Activated T-helper 17 cell treated with anti-CD3 and anti-CD28 coated beads, Interleukin-2, amount 50 U/mL, for 72 hours (primary cell): ENCODE results near the gene SYT7. TPM values are rescaled to one million over a fixed set of nuclear protein-coding genes. Genes with fewer than 3 reads are reported as not detected.

Experiments used
- ATAC-seq: fragments of 150-1000 bp; cut with Tn5 transposase; replicated peaks from 2 replicates; pipeline ENCODE4 v1.10.0; 2021; ENCODE audit warnings: mild to moderate bottlenecking, moderate library complexity
- H3K27ac Mint-ChIP-seq: one replicate; pipeline ENCODE4 v1.8.0; 2022; ENCODE audit warnings: mixed read lengths
- H3K27me3 Mint-ChIP-seq: one replicate; pipeline ENCODE4 v1.8.0; 2022; ENCODE audit warnings: mixed read lengths
- H3K36me3 Mint-ChIP-seq: one replicate; pipeline ENCODE4 v1.8.0; 2022; ENCODE audit warnings: low read depth, mild to moderate bottlenecking, mixed read lengths
- H3K4me1 Mint-ChIP-seq: one replicate; pipeline ENCODE4 v1.8.0; 2022; ENCODE audit warnings: mixed read lengths
- H3K4me3 Mint-ChIP-seq: one replicate; pipeline ENCODE4 v1.8.0; 2022; ENCODE audit warnings: mild to moderate bottlenecking, mixed read lengths
- H3K9me3 Mint-ChIP-seq: one replicate; pipeline ENCODE4 v1.8.0; 2022; ENCODE audit warnings: mixed read lengths
- total RNA-seq, 2 donors: library from RNA; stranded (reverse); gene quantifications; one replicate each; pipeline ENCODE4 v1.2.3, GENCODE V29; 2022

The SYT7 gene
- total RNA-seq, 2 donors from 2014 or later = 0.19 TPM; not detected in 1

DNA sequence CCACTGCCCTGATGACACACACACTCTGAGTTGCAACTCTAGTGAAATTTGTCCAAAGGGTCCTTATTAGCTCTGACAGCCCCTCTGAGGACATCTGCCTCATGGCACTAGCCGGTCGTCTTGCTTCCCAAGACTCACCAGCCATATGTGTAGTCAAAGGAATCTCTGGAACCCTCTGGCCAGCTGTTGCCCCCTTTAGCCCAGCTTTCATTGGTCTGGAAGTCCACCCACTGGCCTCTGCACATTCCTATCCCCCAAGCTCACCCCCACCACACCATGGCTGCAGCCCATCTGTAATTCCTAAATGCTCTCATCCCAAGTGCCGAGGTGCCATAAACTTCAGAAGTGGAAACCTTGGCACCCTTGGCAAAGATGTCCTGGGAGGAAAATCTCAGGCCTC, 24.3 kb downstream of the SYT7 start:
- no peaks in the 10 kb centered on the region for H3K9me3 Mint-ChIP-seq
- H3K27me3 Mint-ChIP-seq = peaks cover 53% of the 10 kb centered on the region
- peaks cover 11% of the 10 kb centered on the region for H3K4me1 Mint-ChIP-seq
- H3K4me3 Mint-ChIP-seq = no peak overlapping the region
- ATAC-seq = no peak
- no peaks in the 10 kb centered on the region for H3K36me3 Mint-ChIP-seq
- H3K27ac Mint-ChIP-seq = no peak overlapping the region

DNA sequence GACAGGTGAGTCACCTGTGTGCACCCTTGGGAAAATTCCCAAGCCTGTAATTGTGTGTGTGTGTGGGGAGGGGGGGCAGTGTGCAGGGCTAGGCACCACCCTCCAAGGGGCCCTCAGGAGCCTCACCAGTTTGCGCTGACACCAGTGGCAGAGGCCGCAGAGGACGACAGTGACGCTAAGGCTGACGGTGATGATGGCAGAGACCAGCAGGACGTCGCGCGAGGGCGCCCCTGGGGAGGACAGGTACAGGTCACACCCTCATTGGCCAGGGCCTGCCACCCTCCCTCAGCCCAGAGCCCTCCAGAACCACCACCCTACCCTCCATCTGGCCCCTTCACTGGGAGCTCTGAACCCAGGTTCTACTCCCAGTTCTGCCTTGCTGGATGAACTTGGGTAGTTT, 24.9 kb downstream of the SYT7 start:
- no peak for ATAC-seq
- H3K27me3 Mint-ChIP-seq = peaks cover 55% of the 10 kb centered on the region

GRCh38 chr11:61555051-61555969, 25.6 kb downstream of the SYT7 start:
- H3K4me3 Mint-ChIP-seq = no peak overlapping the region
- H3K27ac Mint-ChIP-seq = no peak overlapping the region
- H3K4me1 Mint-ChIP-seq = peaks cover 11% of the 10 kb centered on the region
- H3K9me3 Mint-ChIP-seq = no peaks in the 10 kb centered on the region
- H3K36me3 Mint-ChIP-seq = no peaks in the 10 kb centered on the region
- no peak for ATAC-seq
- peaks cover 54% of the 10 kb centered on the region for H3K27me3 Mint-ChIP-seq

More for the DNA sequence above, 24.9 kb downstream of the SYT7 start:
- Mint-ChIP-seq H3K4me3 (no peak overlapping the region), H3K4me1 (peaks cover 11% of the 10 kb centered on the region), H3K9me3 (no peaks in the 10 kb centered on the region), H3K36me3 (no peaks in the 10 kb centered on the region), H3K27ac (no peak overlapping the region)

DNA sequence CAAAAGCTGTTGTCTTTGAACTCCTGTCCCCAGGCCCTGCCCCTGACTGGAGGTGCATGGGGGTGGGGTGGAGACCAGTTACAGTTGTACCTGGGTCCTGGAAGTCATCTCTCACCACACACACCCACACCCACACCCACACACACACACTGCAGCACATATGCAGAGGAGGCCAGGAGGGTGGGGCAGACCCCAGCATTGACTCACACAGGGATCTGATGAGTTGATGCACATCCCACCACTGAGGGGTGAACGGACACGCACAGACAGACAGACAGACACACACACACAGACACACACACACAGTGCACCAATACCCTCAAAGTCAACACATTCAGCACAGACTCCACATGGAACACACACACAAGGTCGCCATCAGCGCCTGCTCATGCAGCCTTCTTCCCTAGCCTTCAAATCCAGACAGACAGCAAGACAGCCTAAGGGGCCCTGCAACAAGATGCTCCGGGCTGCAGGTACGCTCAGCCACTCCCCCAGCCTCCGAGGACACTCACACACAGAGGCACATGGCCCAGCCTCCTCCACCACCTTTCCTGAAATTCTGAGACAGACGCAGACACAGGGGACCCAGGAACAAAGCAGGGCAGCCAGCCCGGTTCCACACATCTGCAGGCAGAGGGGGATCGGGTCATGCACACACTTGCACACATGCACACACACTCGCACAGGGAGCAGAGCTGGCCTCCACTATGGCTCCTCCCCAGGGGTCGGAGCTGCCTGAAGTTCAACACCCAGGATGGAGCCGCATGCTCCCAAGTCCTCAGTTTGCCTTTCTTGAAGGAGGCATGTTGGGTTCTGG, 26.5 kb downstream of the SYT7 start:
- no peaks in the 10 kb centered on the region for H3K9me3 Mint-ChIP-seq
- no peak overlapping the region for H3K4me3 Mint-ChIP-seq
- no peaks in the 10 kb centered on the region for H3K36me3 Mint-ChIP-seq
- peak; percentile 37 for ATAC-seq
- no peak overlapping the region for H3K27ac Mint-ChIP-seq
- H3K27me3 Mint-ChIP-seq = peaks cover 50% of the 10 kb centered on the region
- H3K4me1 Mint-ChIP-seq = peaks cover 11% of the 10 kb centered on the region

GRCh38 chr11:61553373-61554171, 27.3 kb downstream of the SYT7 start:
- H3K27me3 Mint-ChIP-seq = peaks cover 45% of the 10 kb centered on the region
- no peak overlapping the region for H3K27ac Mint-ChIP-seq
- no peak overlapping the region for H3K4me3 Mint-ChIP-seq
- peaks cover 11% of the 10 kb centered on the region for H3K4me1 Mint-ChIP-seq
- H3K9me3 Mint-ChIP-seq = no peaks in the 10 kb centered on the region
- H3K36me3 Mint-ChIP-seq = no peaks in the 10 kb centered on the region
- no peak for ATAC-seq

- Mint-ChIP-seq H3K4me1 (peaks cover 11% of the 10 kb centered on the region), H3K27ac (no peak overlapping the region), H3K4me3 (no peak overlapping the region), H3K36me3 (no peaks in the 10 kb centered on the region), H3K27me3 (peaks cover 48% of the 10 kb centered on the region), H3K9me3 (no peaks in the 10 kb centered on the region)
- no peak for ATAC-seq
Measured at GRCh38 chr11:61552108-61552635, 28.7 kb downstream of the SYT7 start.

DNA sequence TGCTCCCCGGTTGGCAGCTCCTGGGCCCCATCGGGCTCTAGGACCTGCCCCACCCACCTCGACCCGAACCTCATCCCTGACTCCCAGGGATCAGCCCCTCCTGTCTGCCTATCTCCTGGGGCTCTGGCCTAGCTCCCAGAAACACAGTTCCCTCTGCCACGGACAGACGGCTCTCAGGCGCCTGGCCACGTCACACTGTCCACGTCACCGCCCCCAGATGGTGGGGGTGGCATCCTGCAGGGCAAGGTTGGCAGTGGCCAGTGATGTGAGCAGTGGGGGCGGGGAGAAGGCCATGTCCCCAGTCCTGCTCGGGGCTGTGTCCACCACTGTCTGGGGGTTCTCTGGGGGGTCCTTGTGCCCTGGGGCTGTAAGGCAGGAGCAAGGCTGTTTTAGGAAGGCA, 29.2 kb downstream of the SYT7 start:
- Mint-ChIP-seq H3K27me3 (peaks cover 45% of the 10 kb centered on the region), H3K4me1 (peaks cover 11% of the 10 kb centered on the region), H3K9me3 (no peaks in the 10 kb centered on the region), H3K36me3 (no peaks in the 10 kb centered on the region), H3K4me3 (no peak overlapping the region), H3K27ac (no peak overlapping the region)
- ATAC-seq = no peak

- Mint-ChIP-seq H3K9me3 (no peaks in the 10 kb centered on the region), H3K27me3 (peaks cover 40% of the 10 kb centered on the region), H3K4me1 (peaks cover 11% of the 10 kb centered on the region), H3K27ac (no peak overlapping the region), H3K36me3 (no peaks in the 10 kb centered on the region), H3K4me3 (no peak overlapping the region)
- no peak for ATAC-seq
Measured at GRCh38 chr11:61550665-61551227, 30.1 kb downstream of the SYT7 start.

GRCh38 chr11:61549662-61550568, 31.0 kb downstream of the SYT7 start:
- Mint-ChIP-seq H3K4me1 (peaks cover 11% of the 10 kb centered on the region), H3K27me3 (peaks cover 42% of the 10 kb centered on the region), H3K36me3 (no peaks in the 10 kb centered on the region), H3K9me3 (no peaks in the 10 kb centered on the region), H3K27ac (no peak overlapping the region), H3K4me3 (no peak overlapping the region)
- ATAC-seq = no peak

DNA sequence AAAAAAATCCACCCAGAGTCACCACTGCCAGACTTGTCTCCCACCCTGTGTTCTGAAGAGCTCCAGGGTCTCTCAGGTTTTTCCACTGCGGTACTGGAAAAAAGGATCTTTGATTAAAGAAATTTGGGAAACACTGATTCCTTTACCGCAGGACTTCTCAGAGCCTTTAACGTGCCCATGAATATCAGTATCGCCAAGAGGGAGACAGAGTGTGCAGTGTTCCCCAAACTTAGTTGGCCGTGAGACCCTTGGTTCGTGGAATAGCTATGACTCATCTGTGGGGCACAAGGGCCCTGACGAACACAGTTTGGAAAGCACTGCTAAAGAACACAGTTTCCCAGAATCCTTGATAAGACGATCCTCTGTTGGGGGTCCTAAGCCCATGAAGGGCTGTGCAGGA, 31.7 kb downstream of the SYT7 start:
- no peak for ATAC-seq
- H3K4me1 Mint-ChIP-seq = peaks cover 6% of the 10 kb centered on the region
- H3K27me3 Mint-ChIP-seq = peaks cover 37% of the 10 kb centered on the region
- no peak overlapping the region for H3K4me3 Mint-ChIP-seq
- H3K27ac Mint-ChIP-seq = no peak overlapping the region
- H3K36me3 Mint-ChIP-seq = no peaks in the 10 kb centered on the region
- no peaks in the 10 kb centered on the region for H3K9me3 Mint-ChIP-seq

DNA sequence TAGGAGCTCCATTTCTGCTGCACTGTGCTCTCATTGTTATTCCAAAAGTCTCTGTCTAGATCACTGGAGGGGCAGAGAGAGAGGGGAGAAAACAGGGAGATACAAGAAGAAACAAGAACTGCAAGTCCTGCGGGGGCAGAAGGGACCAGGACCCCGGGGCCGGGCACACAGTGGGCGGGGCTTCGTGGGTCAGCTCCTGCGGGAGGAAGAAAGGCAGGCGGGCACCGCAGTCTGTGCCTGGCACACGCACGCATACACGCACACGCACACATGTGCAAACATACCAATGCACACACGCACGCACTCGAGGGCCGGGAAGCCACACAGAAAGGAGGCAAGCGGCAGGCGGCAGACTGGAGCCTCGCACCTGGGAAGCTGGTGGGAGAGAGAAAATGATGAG, 33.6 kb downstream of the SYT7 start:
- ATAC-seq = no peak
- Mint-ChIP-seq H3K27me3 (peaks cover 22% of the 10 kb centered on the region), H3K36me3 (no peaks in the 10 kb centered on the region), H3K9me3 (no peaks in the 10 kb centered on the region), H3K4me3 (no peak overlapping the region), H3K27ac (no peak overlapping the region), H3K4me1 (no peaks in the 10 kb centered on the region)

DNA sequence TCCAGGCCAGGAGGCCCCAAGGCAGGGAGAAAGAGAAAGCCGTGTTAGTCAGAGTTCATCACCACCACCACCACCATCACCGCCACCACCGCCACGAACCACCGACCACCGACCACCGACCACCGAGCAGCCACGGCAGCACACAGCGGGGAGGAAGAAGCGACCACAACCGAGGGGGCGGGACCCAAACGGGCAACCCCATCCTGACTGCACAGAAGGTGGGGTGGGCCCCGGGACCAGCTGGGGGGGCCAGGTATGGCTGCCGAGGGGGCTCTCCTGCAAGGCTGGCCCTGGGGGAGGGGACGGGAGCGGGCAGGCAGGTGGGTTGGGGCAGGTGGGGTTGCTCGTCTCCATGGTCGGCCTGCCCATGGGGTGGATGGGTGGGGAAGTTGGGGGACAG, 34.2 kb downstream of the SYT7 start:
- Mint-ChIP-seq H3K27ac (no peak overlapping the region), H3K9me3 (no peaks in the 10 kb centered on the region), H3K36me3 (no peaks in the 10 kb centered on the region), H3K4me1 (no peaks in the 10 kb centered on the region), H3K4me3 (no peak overlapping the region), H3K27me3 (peaks cover 24% of the 10 kb centered on the region)
- ATAC-seq = no peak

GRCh38 chr11:61545921-61546320, 35.0 kb downstream of the SYT7 start:
- Mint-ChIP-seq H3K4me3 (no peak overlapping the region), H3K27ac (no peak overlapping the region), H3K9me3 (no peaks in the 10 kb centered on the region), H3K27me3 (peaks cover 27% of the 10 kb centered on the region), H3K4me1 (no peaks in the 10 kb centered on the region), H3K36me3 (no peaks in the 10 kb centered on the region)
- ATAC-seq = no peak
